HG03571 (cell line): ENCODE data around the gene NTRK1.

Experiments used
- ATAC-seq: cut with Tn5 transposase; IDR thresholded peaks from one replicate; pipeline ENCODE4 v1.9.1; 2021; ENCODE audit not compliant: unreplicated experiment

NTRK1 gene

DNA sequence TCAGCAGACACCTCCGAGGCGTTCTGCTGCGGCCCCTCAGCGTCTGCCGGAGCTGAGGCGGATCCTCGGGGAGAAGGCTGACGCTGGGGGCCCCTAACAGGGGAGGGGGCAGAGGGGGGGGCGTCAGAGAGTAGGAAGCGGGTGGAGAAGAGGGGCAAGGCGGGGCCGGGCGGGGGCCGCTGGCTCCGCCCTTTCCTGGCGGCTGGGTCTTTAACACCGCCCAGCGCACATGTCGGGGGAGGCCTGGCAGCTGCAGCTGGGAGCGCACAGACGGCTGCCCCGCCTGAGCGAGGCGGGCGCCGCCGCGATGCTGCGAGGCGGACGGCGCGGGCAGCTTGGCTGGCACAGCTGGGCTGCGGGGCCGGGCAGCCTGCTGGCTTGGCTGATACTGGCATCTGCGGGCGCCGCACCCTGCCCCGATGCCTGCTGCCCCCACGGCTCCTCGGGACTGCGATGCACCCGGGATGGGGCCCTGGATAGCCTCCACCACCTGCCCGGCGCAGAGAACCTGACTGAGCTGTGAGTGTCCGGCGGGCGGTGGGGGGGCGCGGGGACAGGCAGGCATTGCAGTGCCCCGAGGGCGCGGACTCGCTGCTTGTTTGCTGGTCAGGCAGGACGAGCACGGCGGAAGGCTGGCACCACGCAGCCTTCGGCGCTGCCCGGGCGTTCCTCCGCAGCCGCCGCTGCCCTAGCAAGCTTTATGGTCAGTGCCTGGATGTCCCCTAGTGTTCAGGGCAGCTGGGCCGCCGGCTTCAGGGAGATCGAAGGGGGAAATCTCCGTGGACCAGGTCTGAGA is at the start of gene NTRK1:
Gene NTRK1, plus strand, starts transcription at position 238 of the 796 bp plus-strand sequence. Its CDS starts 70 bp downstream, at position 308.
- no peak for ATAC-seq

DNA sequence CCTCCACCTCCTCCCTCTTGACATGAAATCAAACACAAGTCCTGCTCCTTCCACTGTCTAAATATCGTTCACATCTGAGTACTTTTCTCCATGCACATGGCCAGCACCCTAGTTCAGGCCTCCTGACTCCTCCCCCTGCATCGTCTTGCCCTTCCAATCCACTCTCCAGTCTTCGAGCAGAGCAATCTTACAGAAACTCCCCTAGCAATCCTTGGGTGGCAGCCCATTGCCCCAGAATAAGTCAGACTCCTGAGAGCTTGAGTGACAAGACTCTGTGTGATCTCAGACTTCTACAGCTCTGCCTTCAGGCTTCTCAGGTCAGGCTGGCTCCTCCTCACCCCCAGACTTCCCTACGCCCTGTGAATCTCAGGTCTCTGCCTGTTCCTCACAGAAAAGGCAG is 49.5 kb upstream of the NTRK1 start:
- ATAC-seq: no peak

DNA sequence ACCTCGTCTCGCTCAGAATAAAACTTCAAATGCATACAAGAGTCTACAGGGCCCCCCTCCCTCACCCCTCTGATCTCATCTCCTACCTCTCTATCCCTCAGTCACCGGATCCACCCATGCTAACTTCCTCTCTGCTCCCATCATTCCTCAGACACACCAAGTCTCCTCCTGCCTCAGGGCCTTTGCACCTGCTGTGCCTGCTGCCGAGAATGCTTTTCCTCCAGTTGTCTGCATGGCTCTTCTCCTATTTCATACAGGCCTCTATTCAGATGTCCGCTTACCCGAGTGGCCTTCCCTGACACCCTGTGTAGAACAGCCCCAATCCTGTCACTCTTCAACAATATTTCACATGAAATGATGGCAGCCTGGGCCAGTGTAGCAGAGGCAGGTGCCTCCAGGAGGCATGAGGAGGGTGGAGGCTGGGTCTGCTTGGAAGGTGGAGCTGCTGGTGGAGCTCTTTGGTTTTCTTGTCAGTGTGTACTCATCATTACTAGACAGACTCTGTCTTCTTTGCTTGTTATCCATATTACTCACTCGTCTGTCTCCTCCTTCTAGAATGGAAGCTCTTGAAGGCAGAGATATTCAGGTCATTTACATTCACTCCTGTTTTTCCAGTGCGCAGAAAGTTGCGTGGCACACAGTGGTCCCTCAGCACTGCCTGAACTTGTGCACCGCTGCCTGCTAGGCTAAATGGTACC is 48.2 kb upstream of the NTRK1 start:
- ATAC-seq: no peak

DNA sequence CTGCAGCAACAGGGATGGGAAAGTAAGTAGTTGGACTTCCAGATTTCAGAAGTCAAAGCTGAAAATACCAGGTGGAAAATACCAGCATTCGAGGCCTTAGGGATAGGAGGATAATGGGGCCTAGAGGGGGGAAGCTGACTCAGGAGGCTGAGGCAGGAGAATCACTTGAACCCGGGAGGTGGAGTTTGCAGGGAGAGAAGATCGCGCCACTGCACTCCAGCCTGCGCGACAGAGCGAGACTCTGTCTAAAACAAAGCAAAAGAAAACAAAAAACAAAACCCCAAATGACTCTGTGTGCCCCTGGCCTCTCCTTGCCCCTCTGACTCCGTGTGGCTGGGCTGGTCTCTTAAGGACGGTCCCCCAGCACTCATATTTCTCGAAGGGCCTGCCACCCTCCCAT is 47.4 kb upstream of the NTRK1 start:
- no peak for ATAC-seq

DNA sequence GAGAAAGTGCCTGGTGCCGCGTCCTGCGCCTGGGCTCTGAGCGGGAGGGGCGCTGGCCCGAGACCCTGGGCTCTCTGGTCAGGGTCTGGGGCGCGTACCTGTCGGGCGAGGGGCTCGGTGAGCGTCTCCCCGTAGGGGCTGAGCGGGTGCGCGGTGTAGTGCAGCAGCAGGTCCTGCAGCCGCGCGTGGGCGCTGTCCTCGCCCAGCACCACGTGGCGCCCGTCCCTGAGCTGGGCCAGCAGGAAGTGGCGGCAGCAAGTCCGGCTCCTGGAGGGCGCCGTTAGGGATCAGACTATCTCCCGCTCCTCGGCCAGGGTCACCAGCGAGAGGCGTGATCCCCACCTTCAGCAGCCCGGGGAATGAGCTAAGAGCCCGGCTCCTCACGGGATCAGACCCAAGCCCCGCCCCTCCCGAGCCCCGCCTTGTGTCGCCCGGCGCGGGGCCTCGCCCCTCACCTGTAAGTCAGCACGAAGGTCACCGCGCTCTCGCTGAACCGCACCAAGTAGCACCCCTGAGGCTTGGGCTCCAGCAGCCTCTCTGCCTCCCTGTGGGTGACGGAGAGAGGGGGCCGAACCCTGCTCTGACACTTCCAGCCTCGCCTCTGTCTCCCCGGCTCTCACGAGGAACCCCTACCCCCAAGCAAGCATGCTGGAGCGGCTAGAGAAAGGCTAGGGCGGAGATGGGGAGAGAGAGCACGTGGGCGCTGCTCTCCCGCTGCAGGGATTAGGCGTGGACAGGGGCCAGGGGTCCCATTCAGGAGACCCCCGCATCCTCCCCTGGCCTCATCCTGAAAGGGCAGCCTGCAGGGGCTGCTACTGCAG is 46.7 kb upstream of the NTRK1 start:
- no peak for ATAC-seq

DNA sequence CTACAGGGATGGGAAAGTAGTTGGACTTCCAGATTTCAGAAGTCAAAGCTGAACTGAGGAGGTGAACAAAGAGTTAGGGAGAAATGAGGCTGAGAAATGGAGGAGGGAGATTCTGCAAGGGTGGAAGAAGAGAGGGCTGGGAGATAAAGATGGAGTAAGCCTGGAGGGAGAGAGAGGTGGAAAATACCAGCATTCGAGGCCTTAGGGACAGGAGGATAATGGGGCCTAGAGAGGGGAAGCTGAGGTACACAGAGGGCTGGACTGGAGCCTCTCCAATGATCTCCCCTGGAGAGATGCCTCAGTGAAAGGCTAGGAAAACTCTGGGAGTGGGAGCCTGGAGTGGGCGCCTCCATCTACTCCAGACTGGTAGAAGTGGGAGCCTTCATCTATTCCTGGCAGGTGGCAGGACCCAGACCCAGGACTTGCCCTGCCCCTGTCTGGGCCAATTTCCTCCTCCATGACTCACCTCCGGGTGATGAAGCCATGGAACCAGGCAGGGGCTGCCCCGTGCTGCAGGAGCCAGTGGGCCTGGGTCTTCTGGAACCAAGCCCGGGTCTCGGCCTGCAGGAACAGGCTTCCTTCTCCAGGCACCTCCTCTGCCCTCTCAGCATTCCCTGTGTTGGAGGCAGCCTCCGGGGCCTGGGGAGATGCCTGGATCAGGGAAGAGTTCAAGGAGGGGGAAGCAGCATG is 45.9 kb upstream of the NTRK1 start:
- no peak for ATAC-seq

DNA sequence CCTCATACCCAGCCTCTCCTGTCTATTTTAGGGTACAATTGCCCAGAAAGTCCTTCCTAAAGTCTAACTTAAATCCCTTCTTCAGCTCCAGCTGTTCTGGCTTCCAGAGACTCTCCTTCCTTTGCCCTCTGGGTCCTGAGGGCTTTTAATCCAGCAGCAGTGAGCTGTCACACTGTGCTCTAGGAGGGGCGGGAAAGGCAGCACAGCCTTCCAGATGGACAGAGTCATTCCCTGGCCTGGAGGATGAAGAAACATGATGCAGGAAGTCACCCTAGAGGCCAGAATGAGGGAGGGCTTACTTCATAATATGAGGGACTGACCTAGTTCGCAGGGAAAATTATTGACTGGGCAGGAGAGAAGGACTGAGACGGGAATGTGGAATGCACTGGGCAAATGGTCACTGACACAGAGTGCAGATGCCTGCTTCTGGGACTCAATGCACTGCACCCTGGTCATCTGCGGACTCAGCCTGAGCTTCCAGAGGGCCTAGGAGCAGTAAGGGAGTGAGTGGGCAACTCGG is 45.3 kb upstream of the NTRK1 start:
- no peak for ATAC-seq

DNA sequence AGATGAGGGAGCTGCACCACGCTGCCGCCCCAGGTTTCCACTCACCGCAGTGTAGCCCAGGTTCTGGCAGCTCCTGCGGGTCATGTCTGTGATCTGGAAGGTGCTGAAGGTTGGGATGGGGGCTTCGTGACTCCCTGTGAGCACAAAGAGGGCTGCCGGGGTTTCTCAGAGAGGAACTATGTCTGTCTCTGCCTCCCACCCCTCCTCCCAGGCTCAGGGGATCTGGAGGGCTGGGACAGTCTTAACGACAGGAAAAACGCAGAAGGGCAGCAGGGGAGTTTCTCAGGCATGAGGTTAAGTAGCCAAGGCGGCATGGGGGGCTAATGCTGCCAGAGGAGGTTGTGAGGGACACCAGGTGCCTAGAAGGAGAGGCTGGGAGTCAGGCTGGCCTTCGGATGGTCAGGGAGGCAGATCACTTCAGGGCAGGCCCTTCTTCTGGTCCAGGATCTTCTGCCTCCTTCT is 44.7 kb upstream of the NTRK1 start:
- ATAC-seq: no peak

DNA sequence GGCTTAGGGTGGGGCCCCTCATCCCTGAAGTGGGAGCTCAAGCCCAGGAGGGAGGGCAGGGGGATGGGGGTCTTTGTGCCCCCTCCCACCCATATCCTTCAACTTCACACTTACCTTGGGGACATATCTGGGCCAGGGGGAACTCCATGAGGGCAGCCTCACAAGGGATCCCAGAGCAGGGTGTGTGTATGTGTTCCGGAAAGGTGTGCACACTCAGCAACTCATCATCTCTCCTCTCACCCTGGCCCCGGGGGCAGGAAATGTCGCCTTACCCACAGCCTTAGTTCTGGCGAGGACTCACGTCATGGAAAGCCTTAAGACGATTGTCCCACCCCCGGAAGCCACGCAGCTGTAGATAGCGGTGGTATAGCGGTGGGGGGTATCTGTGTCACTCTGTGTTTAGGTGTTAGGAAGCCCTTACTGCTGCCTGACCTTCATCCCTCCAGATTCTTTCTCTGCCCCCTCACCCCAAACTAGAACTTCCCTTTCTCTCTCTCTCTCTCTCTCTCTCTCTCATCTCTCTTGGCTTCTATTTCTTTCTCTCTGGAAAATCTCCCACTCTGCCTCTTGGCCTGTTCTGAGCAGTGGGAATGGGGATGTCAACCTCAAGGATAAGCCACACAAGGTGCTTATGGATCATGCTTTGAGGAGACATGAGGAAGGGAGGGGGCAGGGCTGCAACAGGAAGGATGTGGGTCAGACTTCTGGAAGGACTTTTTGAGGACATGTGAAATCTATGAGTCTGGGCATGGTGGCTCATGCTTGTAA is 43.9 kb upstream of the NTRK1 start, which contains the start of gene SH2D2A:
Gene SH2D2A, minus strand, starts transcription at position 288 of the 768 bp plus-strand sequence. Its CDS starts 140 bp downstream, at position 148.
- peak; percentile 76 for ATAC-seq

DNA sequence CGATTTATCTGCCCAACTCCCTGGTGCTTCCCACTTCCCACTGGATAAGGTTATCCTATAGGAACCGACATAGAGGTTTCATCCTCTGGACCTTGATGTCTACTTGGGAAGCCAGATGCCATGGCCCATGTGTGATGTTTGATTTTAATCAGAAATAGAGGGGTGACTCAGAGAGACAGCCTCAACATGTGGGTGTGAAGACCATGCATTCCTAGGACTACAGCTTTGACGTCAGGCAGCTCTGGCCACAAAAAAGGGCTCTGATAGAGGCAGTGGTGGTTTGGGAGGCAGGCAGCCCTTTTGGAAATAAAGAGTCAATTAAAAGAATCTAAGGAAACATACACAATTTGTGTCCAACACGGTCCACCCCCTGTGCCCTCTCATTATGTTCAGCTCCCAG is 38.9 kb upstream of the NTRK1 start:
- no peak for ATAC-seq

DNA sequence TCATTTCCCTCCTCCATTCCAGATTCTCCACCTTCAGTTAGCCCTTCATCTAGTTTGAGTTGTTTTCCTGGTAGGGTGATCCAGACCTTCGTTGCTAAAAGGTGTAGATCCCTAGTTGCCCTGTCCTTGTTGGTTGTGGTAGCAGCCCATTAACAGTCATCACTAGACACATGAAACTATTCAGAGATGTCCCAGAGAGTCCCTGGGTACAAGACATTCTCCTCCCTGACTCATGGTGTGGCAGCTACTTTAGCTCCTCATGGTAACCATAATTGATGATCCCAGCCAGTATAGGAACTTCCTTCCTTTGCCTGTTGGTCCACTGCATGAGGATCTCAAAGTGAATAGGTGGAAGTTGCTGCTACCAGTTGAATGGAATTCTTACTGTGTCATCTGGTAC is 38.0 kb upstream of the NTRK1 start:
- ATAC-seq: no peak

DNA sequence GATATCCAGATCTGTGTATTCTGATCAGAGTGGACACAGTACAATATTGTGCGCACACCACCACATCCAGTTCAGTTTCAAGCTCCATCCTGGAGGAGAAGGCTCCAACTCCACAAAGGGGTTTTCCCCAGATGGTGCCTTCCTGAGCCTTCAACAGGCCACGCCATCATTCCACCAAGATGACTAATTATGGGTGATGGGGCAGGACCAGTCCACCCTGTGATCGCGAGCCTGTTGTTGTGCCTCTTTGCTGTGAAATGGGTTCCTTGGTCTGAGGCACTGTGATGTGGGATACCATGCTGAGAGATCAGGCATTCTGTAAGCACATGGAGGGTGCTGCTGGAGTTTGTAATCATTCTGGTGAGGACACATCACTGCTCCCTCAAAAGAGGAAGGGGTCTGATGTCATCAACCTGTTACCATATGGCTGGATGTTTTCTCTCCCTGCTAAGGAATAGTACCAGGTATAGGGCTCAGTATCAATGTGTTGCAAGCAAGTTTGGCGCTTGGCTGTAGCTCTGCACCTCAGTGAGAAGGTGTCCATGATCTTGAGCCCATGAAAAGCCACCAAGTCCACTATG is 37.4 kb upstream of the NTRK1 start:
- no peak for ATAC-seq

DNA sequence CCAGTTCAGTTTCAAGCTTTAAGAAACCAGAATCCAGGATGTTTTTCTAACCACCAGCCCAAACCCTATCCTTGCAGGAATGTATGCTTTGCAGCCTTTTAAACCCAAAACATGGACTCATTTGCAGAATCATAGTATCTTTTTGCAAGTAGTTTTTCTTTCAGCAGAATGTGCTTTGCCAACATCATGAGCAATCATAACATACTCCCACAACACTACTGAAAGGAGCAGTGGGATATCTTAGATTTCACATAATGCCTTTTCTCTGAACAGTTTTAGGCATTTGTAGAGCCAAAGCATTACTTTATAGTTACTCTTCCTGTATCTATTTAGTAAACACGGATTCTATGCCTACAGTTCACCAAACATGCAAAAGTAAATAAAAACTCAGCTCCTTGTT is 34.0 kb upstream of the NTRK1 start:
- ATAC-seq: no peak

DNA sequence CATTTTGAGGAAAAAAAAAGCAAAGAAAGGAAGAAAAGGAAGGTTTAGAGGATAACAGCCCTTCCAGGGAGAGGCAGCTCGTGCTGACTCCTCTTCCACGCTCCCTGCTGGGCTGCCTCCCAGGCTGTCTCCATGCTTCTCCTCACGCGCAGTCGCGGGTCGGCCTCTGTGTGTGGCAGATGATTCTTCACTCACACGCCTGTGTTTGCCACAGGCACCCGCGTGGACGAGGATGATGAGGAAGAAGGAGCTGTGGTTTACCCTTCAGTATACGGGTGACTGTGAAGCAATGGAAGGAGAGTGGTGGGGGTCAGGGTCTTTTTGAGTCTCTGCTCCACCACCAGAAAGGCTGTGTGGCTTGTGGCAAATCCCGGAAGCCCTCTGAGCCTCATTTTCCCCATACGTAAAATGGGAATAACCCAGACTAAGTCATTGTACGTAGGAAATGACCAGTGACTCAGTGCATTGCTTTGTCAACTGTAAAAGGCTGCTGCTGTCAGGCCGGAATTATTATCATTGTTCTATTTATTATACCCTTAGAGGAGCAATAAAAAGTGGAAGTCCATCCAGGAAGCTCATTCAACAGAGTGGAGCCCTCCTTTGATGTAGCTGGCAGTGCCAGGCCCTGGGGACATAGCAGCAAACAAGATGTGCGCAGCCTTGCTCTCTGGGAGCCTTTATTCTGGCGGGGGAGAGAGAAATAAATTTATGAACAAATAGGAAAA is 32.1 kb upstream of the NTRK1 start:
- no peak for ATAC-seq

DNA sequence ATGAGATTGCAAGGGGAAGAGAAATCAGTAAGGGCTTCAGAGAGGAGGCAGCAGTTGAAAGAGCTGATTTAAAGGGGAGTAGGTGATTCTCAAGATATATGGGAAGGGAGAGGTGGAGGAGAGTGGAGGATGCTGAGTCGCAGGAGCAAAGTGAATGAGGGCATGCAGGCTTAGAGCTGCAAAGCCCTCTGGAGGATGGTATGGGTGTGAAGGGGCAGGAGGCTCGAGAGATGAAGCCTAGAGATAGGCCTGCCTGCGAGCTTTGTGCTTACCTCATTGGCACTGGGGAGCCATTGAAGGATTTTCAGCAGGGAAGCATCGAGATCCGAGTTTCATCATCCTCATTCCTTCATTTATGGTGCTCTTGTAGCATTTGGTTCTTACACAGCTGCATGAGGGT is 28.2 kb upstream of the NTRK1 start:
- no peak for ATAC-seq

DNA sequence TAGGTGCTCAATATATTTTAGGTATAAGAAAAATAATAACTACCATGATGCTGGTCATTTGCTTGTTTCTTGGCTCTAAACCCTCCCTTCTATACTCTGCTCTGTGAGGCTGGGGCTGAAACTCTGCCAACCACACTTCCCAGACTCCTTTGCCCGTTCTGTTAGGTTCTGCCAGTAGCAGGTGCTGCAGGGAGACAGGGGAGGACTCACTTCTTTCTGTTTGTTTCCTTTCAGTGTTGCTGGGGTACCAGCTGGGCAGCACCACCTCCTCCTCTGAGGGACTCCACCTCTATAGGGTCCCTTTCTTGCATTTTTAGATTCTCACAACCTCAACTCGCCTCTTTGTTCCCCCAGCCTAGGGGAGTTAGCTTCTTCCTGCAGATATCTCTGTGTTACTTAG is 27.1 kb upstream of the NTRK1 start:
- no peak for ATAC-seq

DNA sequence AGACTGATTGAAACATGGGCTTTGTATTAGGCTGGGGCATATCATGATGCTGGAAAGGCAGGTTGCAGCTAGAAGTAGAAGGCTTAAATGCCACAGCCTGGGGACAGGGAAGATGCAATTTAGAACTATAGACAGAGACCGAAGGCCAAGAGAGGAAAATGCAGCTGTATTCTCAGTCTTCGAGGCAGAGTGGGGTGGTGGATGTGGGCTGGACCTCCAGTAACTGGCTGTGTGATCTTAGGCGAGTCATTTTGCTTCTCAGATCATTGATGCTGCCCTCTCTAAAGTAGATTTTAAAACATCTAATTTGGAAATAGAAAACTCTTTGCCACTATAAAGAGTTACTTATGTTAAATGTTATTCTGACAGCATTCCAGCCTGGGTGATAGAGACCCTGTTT is 26.3 kb upstream of the NTRK1 start:
- no peak for ATAC-seq

DNA sequence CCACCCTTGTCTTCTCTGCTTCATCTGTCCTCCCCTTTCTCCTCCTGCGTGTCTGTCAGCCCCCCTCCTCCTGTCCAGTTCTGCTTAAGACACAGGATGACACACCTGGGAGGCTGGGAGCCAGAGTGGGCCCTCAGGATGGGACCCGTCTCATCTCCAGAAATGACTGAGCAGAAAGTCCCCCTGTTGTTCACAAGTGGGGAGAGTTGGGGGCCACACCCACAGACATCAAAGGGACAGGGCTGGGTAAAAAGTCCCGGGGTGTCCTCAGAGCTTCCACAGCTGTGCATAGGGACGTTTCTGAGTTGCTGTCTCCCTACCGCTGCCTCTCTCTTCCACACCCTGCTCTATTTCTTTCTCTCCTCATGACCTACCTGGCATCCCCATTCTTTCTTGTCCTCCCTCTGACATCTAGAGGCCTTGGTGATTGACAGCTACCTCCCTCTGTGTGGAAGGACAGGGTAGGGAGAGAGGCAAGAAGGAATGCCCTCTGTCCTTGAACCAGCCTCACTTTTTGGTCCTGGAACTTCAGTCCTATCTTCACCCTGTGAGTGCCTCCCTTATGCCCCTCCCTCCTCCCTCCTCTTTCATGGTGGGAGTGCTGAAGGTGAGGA is 24.5 kb upstream of the NTRK1 start:
- no peak for ATAC-seq
